Measurements from ENCODE around the gene SPINK2.

The SPINK2 gene

GRCh38 chr4:56861360-56861759, 39.9 kb upstream of the SPINK2 start:
- Histone ChIP-seq H3K27ac (ENCODE audit: low read depth, low read length) (no peak overlapping the region), H3K9me3 (ENCODE audit: control insufficient read depth, insufficient read depth, low read length) (no peaks in the 10 kb centered on the region), H3K9me2 (replicated peaks; ENCODE audit: control insufficient read depth, low read length) (no peaks in the 10 kb centered on the region), H3K4me3 (ENCODE audit: low read length) (no peak overlapping the region), H3K27me3 (ENCODE audit: control insufficient read depth, low read length) (peaks cover 3% of the 10 kb centered on the region; the same call in 1 of the 2 replicates), H3K4me2 (ENCODE audit: low read length) (no peak overlapping the region), H4K20me1 (ENCODE audit: control insufficient read depth, insufficient read depth, low read depth, low read length) (no peaks in the 10 kb centered on the region), H3K36me3 (ENCODE audit: control insufficient read depth, low read length) (no peaks in the 10 kb centered on the region), H3K79me2 (ENCODE audit: control insufficient read depth, low read length) (no peaks in the 10 kb centered on the region), H3F3A (ENCODE audit: control insufficient read depth, insufficient read depth) (no peaks in the 10 kb centered on the region), H3K4me1 (ENCODE audit: control insufficient read depth, low read length) (peaks cover 12% of the 10 kb centered on the region)
- TF ChIP-seq CTCF (IDR thresholded peaks at IDR 0.05; ENCODE audit: low read depth, low read length, poor library complexity, severe bottlenecking) (no peak), EZH2phosphoT487 (IDR thresholded peaks at IDR 0.05; ENCODE audit: borderline replicate concordance, low read length) (no peak)

- H3K9me2 ChIP-seq (replicated peaks; ENCODE audit: control insufficient read depth, low read length): no peaks in the 10 kb centered on the region
- no peak overlapping the region for H3K4me2 ChIP-seq (ENCODE audit: low read length)
- H3K27me3 ChIP-seq (ENCODE audit: control insufficient read depth, low read length): peaks cover 3% of the 10 kb centered on the region; the same call in 1 of the 2 replicates
- no peak for TF ChIP-seq CTCF (IDR thresholded peaks at IDR 0.05; ENCODE audit: low read depth, low read length, poor library complexity, severe bottlenecking)
- no peak for TF ChIP-seq EZH2phosphoT487 (IDR thresholded peaks at IDR 0.05; ENCODE audit: borderline replicate concordance, low read length)
- H3K79me2 ChIP-seq (ENCODE audit: control insufficient read depth, low read length): no peaks in the 10 kb centered on the region
- H3K36me3 ChIP-seq (ENCODE audit: control insufficient read depth, low read length): no peaks in the 10 kb centered on the region
- H3K4me3 ChIP-seq (ENCODE audit: low read length): no peak overlapping the region
- H3K9me3 ChIP-seq (ENCODE audit: control insufficient read depth, insufficient read depth, low read length): no peaks in the 10 kb centered on the region
- H3K27ac ChIP-seq (ENCODE audit: low read depth, low read length): no peak overlapping the region
- H4K20me1 ChIP-seq (ENCODE audit: control insufficient read depth, insufficient read depth, low read depth, low read length): no peaks in the 10 kb centered on the region
- no peaks in the 10 kb centered on the region for H3F3A ChIP-seq (ENCODE audit: control insufficient read depth, insufficient read depth)
- peaks cover 12% of the 10 kb centered on the region for H3K4me1 ChIP-seq (ENCODE audit: control insufficient read depth, low read length)
Measured at GRCh38 chr4:56860781-56861180, 39.3 kb upstream of the SPINK2 start.

- TF ChIP-seq CTCF (IDR thresholded peaks at IDR 0.05; ENCODE audit: low read depth, low read length, poor library complexity, severe bottlenecking) (no peak), EZH2phosphoT487 (IDR thresholded peaks at IDR 0.05; ENCODE audit: borderline replicate concordance, low read length) (no peak)
- Histone ChIP-seq H3K4me1 (ENCODE audit: control insufficient read depth, low read length) (peaks cover 12% of the 10 kb centered on the region), H3F3A (ENCODE audit: control insufficient read depth, insufficient read depth) (no peaks in the 10 kb centered on the region), H3K36me3 (ENCODE audit: control insufficient read depth, low read length) (no peaks in the 10 kb centered on the region), H4K20me1 (ENCODE audit: control insufficient read depth, insufficient read depth, low read depth, low read length) (no peaks in the 10 kb centered on the region), H3K27ac (ENCODE audit: low read depth, low read length) (no peak overlapping the region), H3K4me3 (ENCODE audit: low read length) (no peak overlapping the region), H3K79me2 (ENCODE audit: control insufficient read depth, low read length) (no peaks in the 10 kb centered on the region), H3K4me2 (ENCODE audit: low read length) (peak overlapping the region; percentile 6; the same call in 1 of the 2 replicates), H3K9me2 (replicated peaks; ENCODE audit: control insufficient read depth, low read length) (no peaks in the 10 kb centered on the region), H3K27me3 (ENCODE audit: control insufficient read depth, low read length) (peaks cover 3% of the 10 kb centered on the region; the same call in 1 of the 2 replicates), H3K9me3 (ENCODE audit: control insufficient read depth, insufficient read depth, low read length) (no peaks in the 10 kb centered on the region)
Measured at GRCh38 chr4:56859841-56860240, 38.3 kb upstream of the SPINK2 start.
